ENCODE data around the gene VPS13D.
"Not testable (repeated sequence)": the region's sequence is repeated elsewhere in the genome, so short reads cannot be mapped to it uniquely, and the experiment has no call there.

VPS13D gene

GRCh38 chr1:12453400-12454343 is 223.8 kb downstream of the VPS13D start:
- DNase-seq: no peak

- no peak for DNase-seq
Observed at GRCh38 chr1:12454406-12455391, 224.9 kb downstream of the VPS13D start.

GRCh38 chr1:12456081-12456480 is 226.3 kb downstream of the VPS13D start:
- DNase-seq: not testable (repeated sequence)

- DNase-seq: no peak
Observed at GRCh38 chr1:12456979-12457378, 227.1 kb downstream of the VPS13D start.

DNA sequence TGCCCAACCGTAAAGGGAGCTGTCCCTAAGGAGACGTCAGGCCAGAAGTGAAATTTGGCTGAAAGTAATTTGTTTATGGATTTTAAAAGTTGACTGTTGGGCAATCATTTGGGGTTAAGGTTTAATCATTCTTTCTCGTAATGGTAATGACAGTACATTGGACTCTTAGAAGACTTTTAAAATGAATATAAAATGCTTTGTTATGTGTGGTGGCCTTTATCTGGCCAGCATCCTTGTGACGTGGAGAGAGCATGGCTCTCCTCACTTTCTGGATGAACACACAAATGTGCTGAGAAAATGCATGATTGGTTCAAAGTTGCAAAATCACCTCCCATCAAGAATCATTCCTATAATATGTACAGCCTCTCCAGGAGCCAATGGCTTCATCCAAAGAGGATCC is 227.9 kb downstream of the VPS13D start:
- no peak for DNase-seq

DNA sequence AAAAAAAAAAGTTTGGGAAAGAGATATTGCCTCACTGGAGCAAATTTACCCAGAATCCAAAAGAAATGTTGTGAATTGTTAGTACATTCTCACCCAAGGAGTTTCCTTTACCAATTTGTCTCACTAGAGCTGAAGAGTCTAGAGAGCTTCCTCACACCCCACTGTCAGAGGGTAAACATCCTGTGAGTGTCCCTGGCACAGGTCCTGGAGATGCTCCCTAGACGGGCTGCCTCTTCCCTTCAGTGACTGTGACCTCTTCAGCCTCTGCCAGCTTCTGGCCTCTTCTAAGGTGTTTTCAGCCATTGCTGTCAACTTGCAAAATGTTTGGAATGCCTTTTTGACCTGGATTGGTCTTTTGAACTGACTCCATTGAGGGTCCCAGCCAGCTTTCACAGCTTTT is 228.7 kb downstream of the VPS13D start:
- DNase-seq: peak in 1 of 2 donors; percentile 24

GRCh38 chr1:12460121-12460520 is 230.3 kb downstream of the VPS13D start:
- no peak for DNase-seq

GRCh38 chr1:12460911-12461621 is 231.2 kb downstream of the VPS13D start:
- DNase-seq: no peak

DNA sequence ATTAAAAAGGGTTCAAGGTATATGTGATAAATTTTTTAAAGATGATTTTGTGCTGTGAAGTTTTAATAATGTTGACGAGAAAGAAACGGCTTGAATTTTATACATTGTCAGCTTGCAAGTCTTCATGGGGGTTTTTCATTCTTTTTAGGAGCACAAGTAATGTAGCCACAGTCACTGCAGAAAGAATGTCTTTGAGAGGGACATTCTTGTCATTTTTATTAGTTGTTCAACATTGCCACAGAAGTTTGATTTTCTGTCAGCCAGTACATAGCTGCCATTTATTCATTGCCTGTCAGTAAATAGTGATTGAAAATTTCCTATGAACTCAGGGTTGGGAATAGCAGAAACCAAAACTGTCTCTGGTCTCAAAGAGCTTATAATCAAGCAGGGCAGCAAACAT is 231.9 kb downstream of the VPS13D start:
- no peak for DNase-seq

- DNase-seq: no peak
Observed at GRCh38 chr1:12462586-12462985, 232.8 kb downstream of the VPS13D start.

GRCh38 chr1:12464045-12464461 is 234.2 kb downstream of the VPS13D start:
- no peak for DNase-seq

DNA sequence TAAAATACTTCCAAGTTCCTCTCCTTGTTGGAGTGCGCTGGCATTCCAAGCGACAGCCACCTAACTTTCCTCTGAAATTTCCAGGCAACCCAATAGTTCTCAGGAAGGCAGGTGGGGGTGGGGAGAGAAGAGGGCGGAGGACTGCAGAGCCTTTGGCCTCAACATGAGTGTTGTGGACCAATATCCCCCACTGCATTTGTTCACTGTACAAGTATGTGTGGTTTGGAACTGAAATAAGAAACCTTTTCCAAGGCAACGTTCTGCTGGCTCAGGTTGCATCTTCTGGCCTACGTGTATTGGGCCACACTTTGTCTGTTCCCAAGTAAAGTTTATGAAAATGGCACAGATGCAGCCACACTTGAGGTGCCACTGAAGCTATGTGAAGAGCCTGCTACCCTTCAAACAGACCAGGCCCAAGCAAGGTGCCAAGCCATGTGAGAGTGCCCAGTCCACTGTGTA is 234.8 kb downstream of the VPS13D start:
- no peak for DNase-seq

DNA sequence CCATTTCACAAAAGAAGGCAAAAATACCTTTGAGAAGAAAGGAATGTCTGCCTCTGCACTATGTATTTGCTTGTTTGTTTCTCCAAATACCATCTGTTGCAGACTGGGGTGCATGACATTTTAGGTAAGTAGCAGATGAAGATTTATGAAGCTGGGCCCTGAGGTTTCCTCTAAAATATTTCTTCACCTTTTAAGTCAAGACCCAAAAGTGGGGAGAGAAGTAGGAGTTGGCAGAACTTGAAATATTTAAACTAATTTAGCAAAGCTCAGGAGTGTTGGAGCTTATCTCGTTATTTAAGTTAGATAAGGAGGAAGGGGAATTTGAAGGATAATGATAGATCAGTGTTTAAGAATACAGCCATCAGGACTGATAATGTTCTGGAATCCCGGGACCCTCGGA is 235.3 kb downstream of the VPS13D start:
- DNase-seq: no peak

- no peak for DNase-seq
Observed at GRCh38 chr1:12466816-12467215, 237.0 kb downstream of the VPS13D start.

GRCh38 chr1:12467570-12468286 is 237.9 kb downstream of the VPS13D start:
- no peak for DNase-seq

- DNase-seq: no peak
Observed at GRCh38 chr1:12468323-12468722, 238.5 kb downstream of the VPS13D start.

DNA sequence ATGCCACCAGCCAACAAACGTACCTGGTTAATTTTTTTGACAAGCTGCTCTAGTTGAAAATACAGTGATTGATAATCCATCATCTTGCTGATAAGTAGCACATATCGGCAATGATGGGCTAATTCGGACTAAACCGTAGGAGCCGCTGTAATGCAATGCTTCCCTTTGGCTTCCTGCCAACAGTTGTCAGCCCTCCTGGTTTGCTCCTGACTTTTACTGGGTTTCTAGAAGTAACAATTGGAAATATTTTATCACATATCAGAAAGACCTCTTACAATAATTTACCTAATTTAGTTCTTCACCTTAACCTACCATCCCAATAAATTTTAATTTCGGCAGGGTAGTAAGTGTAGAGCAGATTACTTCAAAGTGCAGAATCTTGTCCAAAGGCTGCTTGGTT is 239.7 kb downstream of the VPS13D start:
- DNase-seq: no peak

GRCh38 chr1:12469990-12470389 is 240.2 kb downstream of the VPS13D start:
- no peak for DNase-seq

DNA sequence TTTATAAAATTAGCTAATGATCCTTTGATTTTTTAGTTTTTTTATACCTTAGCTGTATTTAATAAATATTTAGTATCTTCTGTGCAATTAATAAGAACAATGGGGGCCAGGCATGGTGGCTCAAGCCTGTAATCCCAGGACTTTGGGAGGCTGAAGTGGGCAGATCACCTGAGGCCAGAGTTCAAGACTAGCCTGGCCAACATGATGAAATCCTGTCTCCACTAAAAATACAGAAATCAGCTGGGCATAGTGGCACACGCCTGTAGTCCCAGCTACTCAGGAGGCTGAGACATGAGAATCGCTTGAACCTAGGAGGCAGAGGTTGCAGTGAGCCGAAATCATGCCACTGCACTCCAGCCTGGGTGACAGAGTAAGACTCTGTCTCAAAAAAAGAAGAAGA is 241.1 kb downstream of the VPS13D start:
- DNase-seq: not testable (repeated sequence)

DNA sequence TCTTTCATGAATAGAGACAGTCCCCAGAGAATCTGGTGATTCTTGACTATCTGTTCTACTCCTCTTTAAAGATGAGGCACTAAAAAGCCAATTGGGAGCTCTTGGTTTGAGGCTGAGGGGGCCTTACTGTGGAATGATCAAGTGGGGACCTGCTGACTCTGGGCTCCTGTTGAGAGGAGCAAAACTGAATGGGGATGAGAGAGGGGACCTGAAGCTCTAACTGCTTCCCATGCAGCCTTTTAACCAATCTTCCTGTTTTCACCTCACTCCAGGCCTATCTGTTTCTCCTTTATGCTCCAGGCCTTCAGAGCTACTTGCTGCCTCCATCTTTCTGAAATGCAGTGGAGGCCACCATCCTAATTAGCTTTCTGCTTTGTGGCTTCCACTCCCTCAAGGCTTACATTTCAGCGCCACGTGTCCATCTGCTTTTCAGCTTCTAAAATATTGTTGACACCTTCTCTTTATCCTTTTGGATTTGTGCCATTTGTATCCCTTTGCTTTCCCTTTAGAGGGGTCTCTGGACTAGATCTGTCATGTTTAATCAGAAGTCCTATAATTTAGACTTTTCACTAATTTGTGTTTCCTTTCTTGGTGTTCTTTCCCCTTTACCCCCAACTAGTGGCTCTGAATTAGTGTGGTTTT is 242.4 kb downstream of the VPS13D start:
- no peak for DNase-seq

- DNase-seq: peak in 1 of 2 donors; percentile 86
Observed at GRCh38 chr1:12472798-12473551, 243.1 kb downstream of the VPS13D start.
